Measurements from ENCODE around the gene KCTD4.
"Not testable (repeated sequence)": the region's sequence is repeated elsewhere in the genome, so short reads cannot be mapped to it uniquely, and the experiment has no call there.

KCTD4 gene

GRCh38 chr13:45215392-45216077, 14.7 kb upstream of the KCTD4 start:
- DNase-seq = no peak

- no peak for DNase-seq
These were observed 8.4 kb upstream of the KCTD4 start for GRCh38 chr13:45209229-45209628.

GRCh38 chr13:45208132-45208531, 7.3 kb upstream of the KCTD4 start:
- DNase-seq = no peak

- no peak for DNase-seq
These were observed 6.5 kb upstream of the KCTD4 start for GRCh38 chr13:45207319-45207718.

- no peak for DNase-seq
These were observed 5.5 kb upstream of the KCTD4 start for GRCh38 chr13:45206340-45206739.

- no peak for DNase-seq
These were observed 4.3 kb upstream of the KCTD4 start for GRCh38 chr13:45205124-45205523.

GRCh38 chr13:45199711-45200110, 1.1 kb downstream of the KCTD4 start:
- DNase-seq = no peak

- DNase-seq = no peak
These were observed 1.9 kb downstream of the KCTD4 start for GRCh38 chr13:45198924-45199323.

GRCh38 chr13:45198041-45198440, 2.8 kb downstream of the KCTD4 start:
- no peak for DNase-seq

GRCh38 chr13:45196622-45197021, 4.2 kb downstream of the KCTD4 start:
- no peak for DNase-seq

- DNase-seq = no peak
These were observed 4.7 kb downstream of the KCTD4 start for GRCh38 chr13:45196096-45196495.

- no peak for DNase-seq
These were observed 5.4 kb downstream of the KCTD4 start for GRCh38 chr13:45195421-45195820.

- DNase-seq = no peak
These were observed 6.5 kb downstream of the KCTD4 start for GRCh38 chr13:45194081-45194939.

GRCh38 chr13:45191874-45192273, 9.0 kb downstream of the KCTD4 start:
- no peak for DNase-seq

GRCh38 chr13:45189511-45189910, 11.3 kb downstream of the KCTD4 start:
- not testable (repeated sequence) for DNase-seq

GRCh38 chr13:45189077-45189476, 11.8 kb downstream of the KCTD4 start:
- not testable (repeated sequence) for DNase-seq

GRCh38 chr13:45185286-45185685, 15.6 kb downstream of the KCTD4 start:
- no peak for DNase-seq

- no peak for DNase-seq
These were observed 16.2 kb downstream of the KCTD4 start for GRCh38 chr13:45184693-45185092.

- DNase-seq = no peak
These were observed 19.9 kb downstream of the KCTD4 start for GRCh38 chr13:45180713-45181601.

GRCh38 chr13:45180303-45180702, 20.5 kb downstream of the KCTD4 start:
- no peak for DNase-seq

GRCh38 chr13:45179428-45179827, 21.4 kb downstream of the KCTD4 start:
- DNase-seq = peak; percentile 13

- DNase-seq = no peak
These were observed 22.3 kb downstream of the KCTD4 start for GRCh38 chr13:45178349-45179162.
